Measurements from ENCODE around the gene ZNF428. TPM values are rescaled to one million over a fixed set of nuclear protein-coding genes. Genes with fewer than 3 reads are reported as not detected.
"Not testable (repeated sequence)": the region's sequence is repeated elsewhere in the genome, so short reads cannot be mapped to it uniquely, and the experiment has no call there.

ZNF428 gene
- total RNA-seq, 4 donors from 2014 or later, result 28.9 to 61.5 (median 33.5) TPM

DNA sequence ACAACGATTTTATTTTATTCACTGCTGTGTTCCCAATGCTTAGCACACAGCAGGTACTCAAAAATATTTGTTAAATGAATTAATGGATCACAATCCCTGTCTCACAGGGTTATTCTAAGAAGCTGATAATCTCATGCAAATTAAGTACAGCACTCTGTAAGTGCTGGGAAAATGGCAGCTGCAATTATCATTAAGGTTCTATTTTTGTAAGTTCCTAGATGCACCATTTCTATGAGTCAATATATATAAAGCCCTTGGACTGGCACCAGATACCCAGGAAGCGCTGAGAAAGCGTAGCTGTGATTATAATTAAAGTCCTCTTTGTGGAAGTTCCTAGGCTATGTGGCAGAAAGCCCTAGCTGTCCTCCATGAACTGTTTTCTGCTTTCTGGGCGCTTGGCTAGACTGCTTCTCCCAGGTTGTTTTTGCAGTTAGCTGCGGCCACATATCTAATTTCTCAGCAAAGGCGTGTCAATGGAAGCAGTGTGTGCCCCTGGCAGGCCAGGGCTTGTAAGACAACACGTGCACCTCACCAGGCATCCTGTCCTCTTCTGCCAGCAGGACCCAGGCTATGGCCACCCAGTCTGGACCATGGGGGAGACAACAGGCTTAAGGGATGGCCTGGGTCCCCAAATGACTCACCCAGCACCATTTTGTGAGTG lies 12.7 kb downstream of the ZNF428 start:
- 93% methylated on average over 7 of the region's 7 CpGs for WGBS, 2 donors
- H3K9me3 ChIP-seq, result no peaks in the 10 kb centered on the region
- intact Hi-C loops (cut with DNase I), result no loop called here
- no peaks in the 10 kb centered on the region for H3K27me3 ChIP-seq
- H3K36me3 ChIP-seq, result peaks cover 0 to 6% of the 10 kb centered on the region in 2 donors
- no peak for DNase-seq
- TF ChIP-seq, protein P1, sequence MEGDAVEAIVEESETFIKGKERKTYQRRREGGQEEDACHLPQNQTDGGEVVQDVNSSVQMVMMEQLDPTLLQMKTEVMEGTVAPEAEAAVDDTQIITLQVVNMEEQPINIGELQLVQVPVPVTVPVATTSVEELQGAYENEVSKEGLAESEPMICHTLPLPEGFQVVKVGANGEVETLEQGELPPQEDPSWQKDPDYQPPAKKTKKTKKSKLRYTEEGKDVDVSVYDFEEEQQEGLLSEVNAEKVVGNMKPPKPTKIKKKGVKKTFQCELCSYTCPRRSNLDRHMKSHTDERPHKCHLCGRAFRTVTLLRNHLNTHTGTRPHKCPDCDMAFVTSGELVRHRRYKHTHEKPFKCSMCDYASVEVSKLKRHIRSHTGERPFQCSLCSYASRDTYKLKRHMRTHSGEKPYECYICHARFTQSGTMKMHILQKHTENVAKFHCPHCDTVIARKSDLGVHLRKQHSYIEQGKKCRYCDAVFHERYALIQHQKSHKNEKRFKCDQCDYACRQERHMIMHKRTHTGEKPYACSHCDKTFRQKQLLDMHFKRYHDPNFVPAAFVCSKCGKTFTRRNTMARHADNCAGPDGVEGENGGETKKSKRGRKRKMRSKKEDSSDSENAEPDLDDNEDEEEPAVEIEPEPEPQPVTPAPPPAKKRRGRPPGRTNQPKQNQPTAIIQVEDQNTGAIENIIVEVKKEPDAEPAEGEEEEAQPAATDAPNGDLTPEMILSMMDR (IDR thresholded peaks at IDR 0.05), result no peak
- TF ChIP-seq POLR2A (IDR thresholded peaks at IDR 0.05), result no peak
- H3K27ac ChIP-seq, result no peak overlapping the region
- no peak overlapping the region for H3K4me3 ChIP-seq (replicated peaks in 1 of 3)
- no peaks in the 10 kb centered on the region for H3K4me1 ChIP-seq

DNA sequence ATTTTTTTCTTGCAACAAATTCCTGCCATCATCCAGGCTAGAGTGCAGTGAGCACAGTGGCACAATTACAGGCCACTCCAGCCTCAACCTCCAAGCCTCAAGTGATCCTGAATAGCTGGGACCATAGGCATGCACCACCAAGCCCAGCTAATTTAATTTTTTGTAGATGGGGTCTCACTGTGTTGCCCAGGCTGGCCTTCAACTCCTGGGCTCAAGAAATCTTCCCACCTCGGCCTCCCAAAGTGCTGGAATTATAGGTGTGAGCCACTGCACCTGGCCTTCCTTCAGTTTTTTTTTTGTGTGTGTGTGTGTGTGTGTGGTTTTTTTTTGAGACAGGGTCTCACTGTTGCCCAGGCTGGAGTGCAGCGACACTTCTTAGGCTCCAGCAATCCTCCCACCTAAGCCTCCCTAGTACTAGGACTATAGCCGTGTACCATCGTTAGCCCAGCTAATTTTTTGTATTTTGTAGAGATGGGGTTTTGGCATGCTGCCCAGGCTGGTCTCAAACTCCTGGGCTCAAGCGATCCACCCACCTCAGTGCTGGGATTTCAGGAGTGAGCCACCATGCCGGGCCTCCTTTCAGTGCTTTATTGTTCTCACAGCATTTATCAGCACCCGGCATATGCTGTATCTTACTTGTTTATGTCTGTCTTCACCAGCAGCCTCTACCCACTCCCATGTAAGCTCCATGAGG lies 13.4 kb downstream of the ZNF428 start:
- TF ChIP-seq, protein P1 (IDR thresholded peaks at IDR 0.05), result no peak
- no peak for TF ChIP-seq POLR2A (IDR thresholded peaks at IDR 0.05)
- no peaks in the 10 kb centered on the region for H3K4me1 ChIP-seq
- DNase-seq, result no peak
- H3K4me3 ChIP-seq (replicated peaks in 1 of 3), result no peak overlapping the region
- WGBS, 2 donors, result 77 to 85% methylated on average over 7 of the region's 7 CpGs
- intact Hi-C loops (cut with DNase I), result no loop called here
- H3K36me3 ChIP-seq, result peaks cover 0 to 6% of the 10 kb centered on the region in 2 donors
- H3K27me3 ChIP-seq, result no peaks in the 10 kb centered on the region
- H3K9me3 ChIP-seq, result no peaks in the 10 kb centered on the region
- H3K27ac ChIP-seq, result no peak overlapping the region

DNA sequence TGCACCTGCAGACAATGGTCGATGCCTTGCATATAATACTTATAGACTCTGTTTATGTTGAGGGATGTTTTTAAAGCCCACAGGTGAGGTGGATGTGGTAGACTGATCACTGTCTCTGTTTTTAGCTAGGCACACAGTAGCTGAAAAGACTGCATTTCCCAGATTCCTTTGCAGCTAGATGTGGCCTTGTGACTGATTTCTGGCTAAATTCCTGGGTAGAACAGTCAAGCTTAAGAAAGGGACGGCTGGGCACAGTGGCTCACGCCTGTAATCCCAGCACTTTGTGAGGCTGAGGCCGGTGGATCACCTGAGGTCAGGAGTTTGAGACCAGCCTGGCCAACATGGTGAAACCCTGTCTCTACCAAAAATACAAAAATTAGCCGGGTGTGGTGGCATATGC lies 19.1 kb downstream of the ZNF428 start:
- intact Hi-C loops (cut with DNase I); H3K27ac ChIP-seq; H3K36me3 ChIP-seq; H3K9me3 ChIP-seq; H3K4me3 ChIP-seq (replicated peaks in 1 of 3); H3K27me3 ChIP-seq; DNase-seq: not testable (repeated sequence)
- H3K4me1 ChIP-seq, result peaks cover 13 to 16% of the 10 kb centered on the region in 2 donors
- 66 to 89% methylated on average over 5 of the region's 5 CpGs for WGBS, 2 donors

- Histone ChIP-seq H3K9me3 (no peaks in the 10 kb centered on the region), H3K4me1 (peaks cover 18 to 22% of the 10 kb centered on the region in 2 donors), H3K36me3 (peaks cover 6 to 8% of the 10 kb centered on the region in 2 donors), H3K27ac (no peak overlapping the region), H3K27me3 (no peaks in the 10 kb centered on the region), H3K4me3 (replicated peaks in 1 of 3) (no peak overlapping the region)
- DNase-seq, result no peak
- TF ChIP-seq, protein P1 (IDR thresholded peaks at IDR 0.05), result no peak
- TF ChIP-seq POLR2A (IDR thresholded peaks at IDR 0.05), result no peak
- intact Hi-C loops (cut with DNase I), result loop anchor here (10.0 kb wide), 1 partner anchor 65 kb away; the partner anchor contains the start of gene ZNF575
- 89 to 93% methylated on average over 4 of the region's 4 CpGs for WGBS, 2 donors
Measured at GRCh38 chr19:43599635-43600295, 19.7 kb downstream of the ZNF428 start.

DNA sequence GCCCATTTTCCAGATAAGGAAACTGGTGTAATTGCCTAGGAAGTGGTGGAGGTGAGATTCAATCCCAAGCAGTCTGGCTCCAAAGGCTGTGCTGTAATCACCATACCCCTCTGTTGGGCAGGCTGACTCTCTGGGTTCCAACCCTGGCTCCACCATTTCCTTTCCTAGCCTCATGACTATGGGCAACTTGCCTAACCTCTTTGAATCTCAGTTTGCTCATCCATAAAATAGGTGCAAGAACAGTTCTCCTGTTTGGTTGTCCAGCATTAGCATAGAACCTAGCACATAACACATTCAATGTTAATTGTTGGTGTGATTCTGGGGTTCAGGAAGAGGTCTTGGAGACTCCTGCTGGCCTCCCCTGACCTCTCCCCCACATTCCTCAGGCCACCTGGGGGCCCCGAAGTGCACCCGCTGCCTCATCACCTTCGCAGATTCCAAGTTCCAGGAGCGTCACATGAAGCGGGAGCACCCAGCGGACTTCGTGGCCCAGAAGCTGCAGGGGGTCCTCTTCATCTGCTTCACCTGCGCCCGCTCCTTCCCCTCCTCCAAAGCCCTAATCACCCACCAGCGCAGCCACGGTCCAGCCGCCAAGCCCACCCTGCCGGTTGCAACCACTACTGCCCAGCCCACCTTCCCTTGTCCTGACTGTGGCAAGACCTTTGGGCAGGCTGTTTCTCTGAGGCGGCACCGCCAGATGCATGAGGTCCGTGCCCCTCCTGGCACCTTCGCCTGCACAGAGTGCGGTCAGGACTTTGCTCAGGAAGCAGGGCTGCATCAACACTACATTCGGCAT lies 20.8 kb downstream of the ZNF428 start:
- no peak overlapping the region for H3K4me3 ChIP-seq (replicated peaks in 1 of 3)
- peaks cover 29 to 33% of the 10 kb centered on the region in 2 donors for H3K4me1 ChIP-seq
- DNase-seq, result no peak
- no peaks in the 10 kb centered on the region for H3K27me3 ChIP-seq
- H3K9me3 ChIP-seq, result no peaks in the 10 kb centered on the region
- no peak overlapping the region for H3K27ac ChIP-seq
- intact Hi-C loops (cut with DNase I), result loop anchor here (10.0 kb wide), 1 partner anchor 64 kb away; the partner anchor contains the start of gene ZNF575
- 94 to 95% methylated on average over 16 to 17 of the region's 19 CpGs for WGBS, 2 donors
- H3K36me3 ChIP-seq, result peaks cover 6 to 15% of the 10 kb centered on the region in 2 donors
- no peak for TF ChIP-seq POLR2A (IDR thresholded peaks at IDR 0.05)
- TF ChIP-seq, protein P1 (IDR thresholded peaks at IDR 0.05), result no peak

Data from thyroid gland (tissue), 4 donors.